HG03342 (cell line): ENCODE results near the gene ME3.
"Not testable (repeated sequence)": the region's sequence is repeated elsewhere in the genome, so short reads cannot be mapped to it uniquely, and the experiment has no call there.

Source experiments
- ATAC-seq: cut with Tn5 transposase; IDR thresholded peaks from one replicate; pipeline ENCODE4 v1.9.1; 2021; ENCODE audit warnings: mild to moderate bottlenecking, moderate library complexity; ENCODE audit not compliant: unreplicated experiment

The ME3 gene

DNA sequence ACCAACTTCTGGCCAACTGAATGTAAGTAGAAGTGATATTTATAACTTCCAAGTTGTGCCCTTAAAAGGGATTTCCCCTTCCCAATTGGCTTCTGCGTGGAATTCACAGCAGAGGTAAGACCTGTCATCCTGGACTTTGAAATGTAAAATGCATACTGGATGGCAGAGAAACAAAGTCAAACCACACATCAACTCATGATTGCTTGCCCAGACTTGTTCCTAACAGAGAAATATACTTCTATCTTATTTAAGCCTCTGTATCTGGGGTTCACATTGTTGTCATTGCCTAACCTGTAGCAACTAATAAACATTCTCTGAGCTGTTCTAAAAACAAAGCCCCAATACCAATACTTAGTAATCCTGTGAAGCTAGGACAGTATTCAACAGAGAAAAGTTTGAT lies 6.2 kb downstream of the ME3 start:
- no peak for ATAC-seq

DNA sequence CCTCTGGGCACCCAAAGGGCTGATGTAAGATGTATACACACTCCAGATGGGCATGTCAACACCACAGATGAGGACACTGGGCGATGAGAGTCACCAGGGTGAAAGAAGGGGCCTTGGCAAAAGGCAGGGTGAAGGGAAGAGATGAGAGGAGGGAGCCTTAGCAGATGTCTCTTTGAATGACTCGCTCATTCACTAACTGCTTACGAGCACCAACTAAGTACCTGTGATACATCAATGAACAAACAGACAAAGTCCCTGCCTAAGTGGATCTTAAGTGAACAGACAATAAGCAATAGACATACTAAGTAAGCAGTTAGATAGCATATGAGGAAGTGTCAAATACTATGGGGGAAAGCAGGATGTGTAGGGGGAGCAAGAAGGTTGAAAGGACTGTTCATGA lies 7.5 kb downstream of the ME3 start:
- ATAC-seq = no peak

DNA sequence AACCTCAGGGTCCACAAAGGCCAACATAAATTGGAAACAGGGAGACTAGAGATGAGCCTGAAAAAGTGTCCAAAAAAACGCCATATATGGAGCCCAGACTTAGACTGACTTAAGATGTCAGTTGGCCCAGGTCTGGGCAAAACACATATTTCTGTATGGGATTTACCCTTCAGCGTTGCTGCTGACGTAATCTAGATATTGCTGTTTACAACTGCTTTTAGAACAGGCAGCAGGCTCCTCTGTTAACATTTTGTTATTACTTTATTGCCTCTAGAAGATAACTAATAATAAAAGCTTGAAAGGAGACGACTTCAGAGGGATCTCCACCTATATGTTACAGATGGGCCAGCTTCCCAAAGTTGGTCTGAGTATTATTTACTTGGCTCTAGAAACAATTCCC lies 8.7 kb downstream of the ME3 start:
- no peak for ATAC-seq

DNA sequence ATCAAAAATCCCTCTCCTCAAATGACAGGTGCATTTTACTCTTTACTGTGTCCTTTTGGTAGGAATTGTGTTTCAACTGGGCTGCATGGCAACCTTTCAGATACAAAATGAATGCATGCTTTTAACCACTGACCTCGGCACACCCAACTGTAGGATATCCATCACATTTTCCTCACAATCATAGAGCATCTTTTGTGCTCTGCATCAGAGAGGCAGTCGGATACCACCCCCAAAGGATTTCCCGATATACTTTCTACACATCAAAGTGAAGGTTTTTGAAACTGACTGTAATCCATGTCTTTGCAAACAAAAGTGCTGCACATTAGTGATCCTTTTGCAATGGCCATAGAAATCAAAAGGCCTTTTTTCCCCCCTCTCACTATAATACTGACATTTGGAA lies 9.1 kb downstream of the ME3 start:
- ATAC-seq = no peak

DNA sequence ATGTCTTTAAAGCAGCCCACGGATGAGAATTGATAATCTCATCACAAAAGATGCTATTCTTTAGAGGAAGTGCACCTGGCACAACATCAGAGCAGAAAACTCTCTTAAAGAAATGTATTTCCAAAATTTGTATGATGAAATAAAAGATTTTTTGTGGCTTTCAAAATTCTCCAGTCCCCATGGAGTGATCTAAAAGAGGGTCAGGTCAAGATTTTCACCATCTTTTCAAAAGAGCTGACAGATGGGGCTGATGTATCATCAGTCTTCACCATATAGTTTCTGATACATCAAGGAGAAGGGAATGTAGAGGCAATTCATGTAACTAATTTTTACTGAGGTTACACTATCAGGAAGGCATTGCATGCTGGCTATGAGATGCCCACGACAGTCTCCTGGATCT lies 11.7 kb downstream of the ME3 start:
- no peak for ATAC-seq

DNA sequence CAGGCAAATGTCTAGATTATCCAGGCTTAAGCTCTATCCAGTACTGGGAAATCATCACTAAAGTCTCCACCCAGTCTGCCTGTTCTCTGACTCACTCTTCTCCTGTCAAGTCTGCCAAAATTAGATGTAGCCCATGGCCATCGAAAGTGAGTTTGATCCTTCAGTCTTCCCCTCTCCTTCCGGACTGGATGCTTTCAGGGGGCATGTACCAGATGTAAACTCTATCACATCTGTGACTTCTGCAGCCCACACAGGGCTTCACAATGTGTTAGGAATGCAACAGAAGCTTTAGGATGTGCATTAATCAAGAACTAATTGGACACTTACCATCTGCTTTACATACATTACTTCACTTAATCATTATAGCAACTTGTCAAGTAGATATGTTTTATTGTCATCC lies 12.3 kb downstream of the ME3 start:
- ATAC-seq = no peak

DNA sequence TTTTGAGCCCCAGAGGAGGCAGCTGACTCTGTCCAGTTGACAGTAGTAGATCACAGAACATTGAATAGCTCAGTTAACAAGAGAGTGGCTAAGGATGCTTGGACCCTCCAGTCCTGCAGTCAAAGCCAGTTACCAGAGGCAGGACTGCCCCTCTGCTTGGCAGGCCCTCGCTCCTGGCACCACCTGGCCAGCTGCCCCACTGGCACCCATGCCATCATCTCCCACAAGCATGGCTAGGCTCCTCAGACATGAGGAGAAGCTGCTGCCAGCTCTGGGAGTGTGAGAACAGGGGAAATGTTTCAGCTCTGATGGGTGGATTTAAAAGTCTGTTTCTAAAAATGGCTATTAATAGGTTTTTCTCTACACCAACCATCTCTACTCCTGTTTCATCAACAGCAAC lies 13.9 kb downstream of the ME3 start:
- ATAC-seq = no peak

DNA sequence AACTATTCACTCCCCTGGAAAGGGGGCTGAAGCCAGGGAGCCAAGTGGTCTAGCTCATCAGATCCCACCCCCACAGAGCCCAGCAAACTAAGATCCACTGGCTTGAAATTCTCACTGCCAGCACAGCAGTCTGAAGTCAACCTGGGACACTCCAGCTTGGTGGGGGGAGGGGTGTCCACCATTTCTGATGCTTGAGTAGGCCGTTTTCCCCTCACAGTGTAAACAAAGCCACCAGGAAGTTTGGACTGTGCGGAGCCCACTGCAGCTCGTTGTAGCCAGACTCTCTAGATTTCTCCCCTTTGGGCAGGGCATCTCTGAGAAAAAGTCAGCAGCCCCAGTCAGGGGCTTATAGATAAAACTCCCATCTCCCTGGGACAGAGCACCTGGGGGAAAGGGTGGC lies 27.2 kb downstream of the ME3 start:
- ATAC-seq = not testable (repeated sequence)

DNA sequence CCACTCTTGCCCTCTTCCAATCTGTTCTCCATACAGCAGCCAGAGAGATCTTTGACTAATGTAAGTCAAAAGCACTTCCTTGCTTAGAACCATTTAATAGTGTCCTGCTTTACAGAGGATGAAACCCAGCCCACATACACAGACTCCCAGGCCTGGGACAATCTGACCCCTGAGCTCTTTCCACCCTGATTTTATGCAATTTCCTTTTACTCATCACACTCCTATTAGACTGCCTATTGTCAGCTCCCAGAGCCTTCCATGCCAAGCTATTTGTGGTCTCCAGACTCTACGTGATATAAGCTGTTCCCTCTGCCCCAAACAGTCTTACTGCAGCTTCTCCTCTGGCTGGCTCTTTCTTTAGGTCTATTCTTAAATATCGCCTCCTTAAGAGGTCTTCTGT lies 28.1 kb downstream of the ME3 start:
- no peak for ATAC-seq

DNA sequence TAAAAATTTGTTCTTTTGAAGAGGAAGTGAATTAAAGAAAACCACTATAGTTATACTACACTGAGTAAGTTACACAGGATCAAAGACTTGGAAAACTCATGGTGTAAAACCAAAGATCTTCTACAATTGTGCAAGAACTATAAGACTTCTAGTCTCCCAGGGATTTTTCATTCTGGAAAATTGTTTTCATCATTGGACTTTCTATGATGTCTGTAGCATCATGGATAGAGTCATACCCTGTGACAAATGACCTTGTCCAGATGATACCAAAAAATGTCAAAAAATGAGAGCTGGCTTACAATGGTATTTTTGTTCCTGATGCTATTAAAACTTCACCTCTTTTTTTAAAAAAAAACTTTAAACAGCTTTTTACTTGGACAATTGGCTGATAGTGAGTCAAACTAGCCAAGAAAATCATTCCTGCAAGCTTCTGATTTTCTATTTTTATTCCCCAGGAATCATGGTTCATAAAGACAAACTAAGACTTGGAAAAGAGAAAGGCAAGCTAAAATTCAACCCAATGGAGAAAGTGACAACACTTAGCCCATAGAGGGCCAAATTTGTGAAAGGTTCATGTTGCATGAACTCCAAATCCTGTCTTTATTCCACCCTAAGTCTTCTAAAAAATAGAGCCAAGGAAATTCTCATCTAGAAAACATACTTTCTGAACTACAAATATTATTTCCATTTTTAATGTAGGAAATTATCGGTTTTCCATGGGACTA lies 30.7 kb downstream of the ME3 start:
- ATAC-seq = no peak

DNA sequence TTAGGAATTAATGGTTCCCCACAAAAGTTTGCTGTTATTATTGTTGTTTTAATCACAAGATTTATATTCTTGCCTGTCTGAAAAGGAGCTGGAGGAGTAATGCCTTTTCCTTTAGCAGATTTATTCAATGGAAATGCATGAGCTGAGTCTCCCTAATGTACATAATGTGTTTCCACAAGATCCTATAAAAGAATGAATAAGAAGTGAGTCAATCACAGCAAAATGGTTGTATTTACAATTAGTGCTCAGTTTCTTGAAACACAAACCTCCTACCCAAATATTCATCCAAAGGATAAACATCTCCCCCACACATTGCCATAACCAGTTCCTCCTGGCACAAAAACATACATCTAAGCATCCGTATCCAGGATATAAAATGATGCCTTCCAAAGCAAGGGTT lies 33.3 kb downstream of the ME3 start:
- ATAC-seq = no peak

DNA sequence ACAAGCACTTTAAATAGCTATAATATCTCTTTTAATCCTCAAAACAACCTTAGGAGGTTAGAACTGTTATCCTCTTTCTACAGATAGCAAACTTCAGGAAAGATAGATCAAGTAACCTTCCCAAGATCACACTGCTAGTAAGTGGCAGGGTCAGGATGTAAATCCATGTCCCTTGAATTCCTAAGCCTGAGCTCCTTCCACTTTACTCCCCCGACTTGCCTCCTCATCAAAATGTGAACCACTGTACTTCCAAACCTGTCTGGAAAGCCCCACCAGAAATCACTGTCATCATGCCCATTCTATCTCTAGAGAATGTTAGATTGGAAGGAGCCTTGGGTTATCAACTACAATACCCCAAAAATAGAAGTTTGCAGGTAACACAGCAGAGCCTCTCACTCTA lies 33.7 kb downstream of the ME3 start:
- no peak for ATAC-seq

DNA sequence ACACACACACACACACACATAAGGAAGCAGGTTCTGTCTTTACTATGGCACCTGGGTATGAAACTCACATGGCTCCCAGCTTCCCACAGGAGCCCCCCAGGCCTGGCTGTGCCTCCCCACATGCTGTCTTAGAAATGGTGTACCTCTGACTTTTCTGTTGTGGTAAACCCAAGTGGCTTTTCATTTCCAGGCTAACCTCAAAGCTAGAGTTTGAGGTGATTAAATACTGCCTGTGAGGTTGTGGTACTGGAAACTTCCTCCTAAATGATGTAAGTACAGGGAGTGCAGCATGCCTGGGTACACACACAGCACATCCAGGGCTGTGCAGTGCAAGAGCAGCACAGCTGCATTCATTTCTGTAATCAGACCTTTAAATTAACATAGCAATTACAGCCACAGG lies 34.4 kb downstream of the ME3 start:
- no peak for ATAC-seq

DNA sequence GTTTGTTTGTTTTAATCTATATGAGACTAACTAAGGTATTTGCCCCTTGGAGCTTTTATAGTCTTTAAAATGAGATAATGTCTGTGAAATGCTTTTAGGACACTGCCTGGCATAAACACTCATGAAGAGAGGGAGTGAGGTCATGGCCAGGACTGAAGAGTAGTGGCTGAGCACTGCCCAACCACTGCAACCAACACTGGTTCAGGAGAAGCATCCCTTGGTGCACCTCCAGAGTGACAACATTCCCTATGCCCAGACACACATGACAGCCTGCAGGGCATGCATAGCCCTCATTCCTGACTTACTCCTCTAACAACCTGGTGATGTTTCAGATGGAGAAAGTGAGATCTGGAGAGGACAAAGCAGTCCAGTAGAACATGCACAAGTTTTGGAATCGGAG lies 36.1 kb downstream of the ME3 start:
- no peak for ATAC-seq

DNA sequence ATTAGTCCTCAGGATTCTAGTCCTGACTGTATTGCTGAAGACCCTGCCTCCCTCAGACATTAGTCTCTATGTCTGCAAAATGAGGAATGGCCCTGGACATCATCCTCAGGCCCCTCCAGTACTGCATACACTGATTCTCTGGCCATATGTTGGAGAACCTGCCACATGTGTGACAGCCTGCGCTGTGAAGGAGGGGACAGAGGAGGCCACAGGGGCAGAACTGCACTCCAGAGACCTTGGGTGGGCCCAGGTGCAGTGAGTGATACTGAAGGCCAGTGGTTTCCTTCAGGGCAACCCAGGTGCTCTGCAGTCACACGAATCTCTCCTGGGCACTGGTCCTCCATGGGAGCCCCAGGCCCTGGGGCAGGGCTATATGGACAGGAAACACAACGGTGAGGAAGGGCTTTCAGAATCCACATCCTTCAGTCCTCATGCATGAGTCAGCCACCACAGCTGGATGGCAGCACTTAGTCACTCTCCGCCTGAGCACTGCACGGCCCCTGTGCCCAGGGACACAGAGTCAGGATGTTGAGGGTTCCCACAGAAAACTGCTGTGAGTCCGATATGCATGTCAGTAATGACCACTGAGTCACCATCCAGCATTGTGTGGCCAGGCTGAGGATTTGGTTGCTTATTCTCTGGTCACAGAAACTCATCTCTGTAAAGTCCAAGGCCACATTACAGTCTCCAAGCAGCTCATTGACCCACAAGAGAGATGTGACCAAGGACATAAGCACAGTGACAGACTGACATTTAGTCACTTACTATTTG lies 39.7 kb downstream of the ME3 start:
- ATAC-seq = peak; percentile 50

DNA sequence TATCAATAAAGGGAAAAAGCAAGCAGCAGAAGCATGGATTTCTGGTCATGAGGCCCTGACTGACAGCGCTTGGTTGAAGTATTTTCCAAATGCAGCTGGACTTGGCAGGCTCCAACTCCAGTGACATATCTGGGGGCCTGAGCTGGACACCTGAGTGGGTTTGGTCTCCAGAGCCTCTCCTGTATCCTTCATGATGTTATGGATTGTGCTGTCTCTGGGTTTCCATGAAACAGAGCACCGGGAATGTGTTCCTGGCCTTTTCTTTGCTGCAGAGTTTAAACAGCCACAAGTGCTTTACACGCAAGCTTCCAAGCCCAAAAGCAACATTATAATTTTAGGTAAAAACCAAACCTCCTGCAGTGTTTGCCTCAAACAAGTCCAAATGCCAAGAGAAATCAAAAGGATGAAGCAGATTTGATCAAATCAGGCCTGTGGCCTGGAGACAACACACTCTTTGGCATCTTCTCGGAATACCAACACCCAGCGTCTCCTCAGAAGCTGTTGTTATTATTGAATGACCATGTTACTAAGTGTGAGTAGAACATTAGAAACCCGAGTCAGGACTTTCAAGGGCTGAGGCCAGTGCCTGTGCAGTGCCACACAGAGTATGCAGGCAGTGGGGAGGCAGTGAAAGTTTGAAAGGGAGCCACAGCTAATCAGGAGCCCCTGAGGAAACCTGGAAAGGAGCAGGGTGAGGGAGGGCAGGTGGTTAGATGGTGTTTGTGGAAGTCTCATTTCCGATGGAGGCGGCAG lies 42.0 kb downstream of the ME3 start:
- ATAC-seq = no peak

DNA sequence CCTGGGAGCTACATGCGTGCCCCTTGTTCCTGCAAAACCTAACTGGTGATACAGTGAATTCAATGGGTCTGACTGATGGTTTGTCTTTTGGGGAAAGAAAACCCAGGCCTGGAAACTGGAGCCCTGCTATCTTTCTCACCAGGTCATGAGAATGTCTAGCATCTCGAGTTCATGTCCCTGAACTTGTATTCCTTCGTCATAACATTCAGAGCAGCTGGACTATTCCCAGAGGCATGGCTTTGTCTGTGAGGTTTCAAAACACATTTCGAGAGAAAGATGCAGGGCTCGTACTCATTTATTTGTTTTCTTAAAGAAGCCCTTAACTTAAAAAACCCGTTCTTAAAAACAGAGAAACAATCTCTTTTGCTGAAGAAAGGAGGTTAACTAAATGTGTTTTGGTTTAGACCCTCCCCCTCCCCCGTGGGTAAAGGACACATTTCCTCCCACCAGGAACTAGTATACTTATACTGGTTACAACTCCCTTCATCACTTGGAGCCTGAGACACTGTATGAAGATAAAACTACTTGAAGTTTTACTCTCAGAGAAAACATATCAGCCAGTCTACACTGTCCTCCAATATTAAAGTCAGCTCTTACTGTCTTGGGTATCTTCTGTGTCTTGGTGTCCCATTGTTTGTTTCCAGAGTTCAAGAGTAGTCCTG lies 43.2 kb downstream of the ME3 start:
- no peak for ATAC-seq

DNA sequence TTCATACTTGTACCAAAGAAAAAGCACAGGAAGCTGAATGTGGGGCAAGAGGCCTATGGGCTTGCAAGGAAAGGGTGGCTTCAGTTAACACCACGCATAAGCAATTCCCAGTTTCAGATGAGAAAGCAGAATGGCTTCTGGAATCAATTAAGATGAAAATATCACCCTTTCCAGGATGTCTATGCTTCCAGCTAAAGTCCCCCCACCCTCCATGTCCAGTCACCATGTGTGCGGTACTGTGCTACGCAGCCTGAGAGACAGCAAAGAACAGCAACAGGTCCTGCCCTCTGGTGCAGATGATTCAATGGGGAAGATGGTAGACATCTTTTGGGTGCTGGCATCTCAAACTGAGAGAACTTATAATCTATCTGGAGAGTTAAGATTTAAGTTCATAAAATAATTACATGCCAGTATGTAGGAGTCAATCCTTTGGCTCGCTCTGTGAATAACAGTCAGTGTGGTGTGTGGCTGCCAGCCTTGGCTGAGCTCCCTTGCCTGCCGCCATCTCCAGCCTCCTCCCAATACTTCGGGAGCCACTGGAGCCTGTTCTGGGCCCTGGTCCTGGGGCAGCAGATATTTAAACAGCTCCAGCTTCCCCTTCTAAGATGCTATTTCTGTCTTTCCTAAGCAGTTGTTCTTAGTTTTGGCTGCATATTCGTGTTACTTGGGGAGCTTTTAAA lies 44.5 kb downstream of the ME3 start:
- no peak for ATAC-seq

DNA sequence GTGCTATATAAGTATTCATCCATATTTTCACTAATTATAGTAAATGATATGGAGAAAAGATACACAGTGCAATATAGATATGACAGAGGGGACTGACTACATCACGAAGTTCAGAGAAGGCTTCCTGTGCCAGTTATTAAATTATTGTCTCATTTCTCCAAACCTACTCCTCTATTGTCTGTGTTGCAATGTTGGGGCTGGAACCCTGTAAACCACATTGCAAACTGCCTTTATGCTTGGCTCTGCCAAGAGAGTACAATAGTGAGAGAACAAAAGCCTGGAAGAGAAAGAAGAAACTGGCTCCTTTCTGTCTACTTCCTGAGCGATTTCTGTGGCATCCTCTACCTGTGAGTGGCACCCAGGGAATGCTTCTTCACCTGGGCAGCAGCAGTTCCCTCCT lies 46.4 kb downstream of the ME3 start:
- ATAC-seq = no peak

DNA sequence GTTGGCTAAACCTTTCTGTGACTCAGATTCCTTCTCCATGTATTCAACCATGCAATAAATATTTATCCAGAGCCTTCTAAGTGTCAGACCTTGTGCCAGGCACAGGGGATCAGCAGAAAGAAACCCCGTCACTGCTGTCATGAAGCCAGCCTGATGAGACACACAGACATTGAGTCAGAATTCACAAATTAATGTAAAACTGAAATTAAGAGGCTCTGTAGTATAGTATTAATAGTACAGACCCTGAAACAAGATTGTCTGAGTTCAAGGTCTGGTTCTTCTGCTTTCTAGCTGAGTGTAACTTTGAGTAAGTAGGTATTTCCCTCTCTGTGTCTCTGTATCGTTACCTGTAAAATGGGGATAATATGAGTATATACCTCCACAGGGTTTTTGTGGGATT lies 46.9 kb downstream of the ME3 start:
- peak; percentile 58 for ATAC-seq

DNA sequence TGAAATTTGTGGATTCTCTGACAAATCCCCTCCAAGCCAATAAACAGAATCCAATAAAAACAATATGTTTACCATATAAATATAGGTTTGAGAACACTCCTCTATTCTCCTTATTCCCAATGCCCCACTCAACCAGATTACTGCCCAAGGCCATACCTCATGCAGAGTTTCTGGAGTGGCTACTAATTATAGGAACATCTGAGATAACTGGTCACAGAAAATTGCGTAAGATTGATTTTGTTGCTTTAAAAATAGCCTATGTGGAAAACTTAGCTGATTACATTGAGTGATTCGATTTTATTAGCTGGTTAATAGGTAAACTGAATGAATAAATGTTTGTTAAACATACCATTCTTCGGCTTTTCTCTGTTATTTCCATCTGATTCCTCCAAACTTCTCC lies 48.0 kb downstream of the ME3 start:
- ATAC-seq = no peak
